Parathyroid adenoma (tissue), 2 donors: ENCODE measurements around the gene SCYL2.
"Not testable (repeated sequence)": the region's sequence is repeated elsewhere in the genome, so short reads cannot be mapped to it uniquely, and the experiment has no call there.

Source experiments
- H2AFZ ChIP-seq: fragments of 300-600 bp; sonication (generic); one replicate; pipeline ENCODE4 v1.7.0; 2017; ENCODE audit warnings: antibody characterized with exemption, mild to moderate bottlenecking
- H3K27ac ChIP-seq: fragments of 300-600 bp; sonication (generic); one replicate; pipeline ENCODE4 v1.7.0; 2017
- H3K27me3 ChIP-seq: fragments of 300-600 bp; sonication (generic); one replicate; pipeline ENCODE4 v1.7.0; 2017; ENCODE audit warnings: low read length; ENCODE audit not compliant: control insufficient read depth, insufficient read depth
- H3K36me3 ChIP-seq: fragments of 300-600 bp; sonication (generic); one replicate; pipeline ENCODE4 v1.7.0; 2017; ENCODE audit warnings: low read length; ENCODE audit not compliant: control insufficient read depth, insufficient read depth
- H3K4me1 ChIP-seq: fragments of 300-600 bp; sonication (generic); one replicate; pipeline ENCODE4 v1.7.0; 2017; ENCODE audit warnings: control low read depth
- H3K4me2 ChIP-seq: fragments of 300-600 bp; sonication (generic); one replicate; pipeline ENCODE4 v1.7.0; 2017; ENCODE audit warnings: low read length
- H3K4me3 ChIP-seq: fragments of 300-600 bp; sonication (generic); one replicate; pipeline ENCODE4 v1.7.0; 2017; ENCODE audit warnings: low read depth, low read length
- H3K79me2 ChIP-seq: fragments of 300-600 bp; sonication (generic); one replicate; pipeline ENCODE4 v1.7.0; 2017; ENCODE audit warnings: control low read depth
- H3K9ac ChIP-seq: fragments of 300-600 bp; sonication (generic); one replicate; pipeline ENCODE4 v1.7.0; 2017; ENCODE audit warnings: mild to moderate bottlenecking
- H3K9me3 ChIP-seq: fragments of 300-600 bp; sonication (generic); one replicate; pipeline ENCODE4 v1.7.0; 2017; ENCODE audit warnings: low read length; ENCODE audit not compliant: control insufficient read depth
- CTCF ChIP-seq: fragments of 300-600 bp; sonication (generic); IDR thresholded peaks from one replicate; pipeline ENCODE4 v1.7.0; 2017; ENCODE audit warnings: antibody characterized with exemption, mild to moderate bottlenecking
- donor health status: primary hyperparathyroidism.

The SCYL2 gene

GRCh38 chr12:100225491-100225890 is 41.5 kb upstream of the SCYL2 start:
- Histone ChIP-seq H3K9me3 (no peaks in the 10 kb centered on the region), H2AFZ (no peak overlapping the region), H3K27ac (no peak overlapping the region), H3K4me3 (no peak overlapping the region), H3K4me1 (no peaks in the 10 kb centered on the region), H3K79me2 (no peaks in the 10 kb centered on the region), H3K27me3 (no peaks in the 10 kb centered on the region), H3K36me3 (no peaks in the 10 kb centered on the region), H3K4me2 (no peak overlapping the region), H3K9ac (no peak overlapping the region)
- TF ChIP-seq CTCF: no peak

GRCh38 chr12:100229036-100229635 is 37.8 kb upstream of the SCYL2 start:
- Histone ChIP-seq H3K9ac (no peak overlapping the region), H3K4me3 (no peak overlapping the region), H3K4me2 (no peak overlapping the region), H3K79me2 (no peaks in the 10 kb centered on the region), H3K4me1 (no peaks in the 10 kb centered on the region), H3K27me3 (no peaks in the 10 kb centered on the region), H3K9me3 (no peaks in the 10 kb centered on the region), H3K36me3 (no peaks in the 10 kb centered on the region), H3K27ac (no peak overlapping the region), H2AFZ (no peak overlapping the region)
- no peak for TF ChIP-seq CTCF

GRCh38 chr12:100229876-100230275 is 37.1 kb upstream of the SCYL2 start:
- H3K27ac ChIP-seq: no peak overlapping the region
- no peak overlapping the region for H3K9ac ChIP-seq
- no peak overlapping the region for H3K4me3 ChIP-seq
- no peaks in the 10 kb centered on the region for H3K4me1 ChIP-seq
- no peak overlapping the region for H3K4me2 ChIP-seq
- H2AFZ ChIP-seq: no peak overlapping the region
- H3K36me3 ChIP-seq: no peaks in the 10 kb centered on the region
- no peaks in the 10 kb centered on the region for H3K27me3 ChIP-seq
- TF ChIP-seq CTCF: no peak
- no peaks in the 10 kb centered on the region for H3K9me3 ChIP-seq
- no peaks in the 10 kb centered on the region for H3K79me2 ChIP-seq

- H3K9ac ChIP-seq, H3K4me2 ChIP-seq, H2AFZ ChIP-seq, H3K27ac ChIP-seq, H3K79me2 ChIP-seq, H3K27me3 ChIP-seq, H3K4me3 ChIP-seq, H3K36me3 ChIP-seq, H3K4me1 ChIP-seq, H3K9me3 ChIP-seq: not testable (repeated sequence)
Measured at GRCh38 chr12:100231873-100232272, 35.1 kb upstream of the SCYL2 start.

GRCh38 chr12:100234166-100234565 is 32.8 kb upstream of the SCYL2 start:
- Histone ChIP-seq H3K9ac (no peak overlapping the region), H3K79me2 (no peaks in the 10 kb centered on the region), H2AFZ (no peak overlapping the region), H3K27ac (no peak overlapping the region), H3K27me3 (no peaks in the 10 kb centered on the region), H3K36me3 (no peaks in the 10 kb centered on the region), H3K4me3 (no peak overlapping the region), H3K4me1 (no peaks in the 10 kb centered on the region), H3K4me2 (no peak overlapping the region), H3K9me3 (no peaks in the 10 kb centered on the region)
- no peak for TF ChIP-seq CTCF
